SH-SY5Y (cell line): ENCODE data around the gene CDH10.

Source experiments
- GATA2 ChIP-seq: IDR thresholded peaks from 2 replicates; pipeline ENCODE4 v1.6.1; 2011; ENCODE audit warnings: mild to moderate bottlenecking, low read depth, low read length
- GATA3 ChIP-seq: IDR thresholded peaks from 2 replicates; pipeline ENCODE4 v1.6.1; 2011; ENCODE audit warnings: low read depth, mild to moderate bottlenecking, low read length, moderate library complexity

GRCh38 chr5:24668050-24668449 is 23.3 kb upstream of the CDH10 start:
- TF ChIP-seq GATA2: no peak
- no peak for TF ChIP-seq GATA3
